Left lobe of liver (tissue), 2 donors: ENCODE results near the gene TENT5C. TPM values are rescaled to one million over a fixed set of nuclear protein-coding genes. Genes with fewer than 3 reads are reported as not detected.

Source experiments
- ATAC-seq: fragments of 200-7000 bp; cut with Tn5 transposase; one replicate; pipeline ENCODE4 v1.9.1; 2020; ENCODE audit warnings: mild to moderate bottlenecking, moderate library complexity
- DNase-seq: peaks from one replicate; pipeline ENCODE4 v3.0.0-alpha.2; 2020; ENCODE audit warnings: low spot score
- total RNA-seq: library from RNA; stranded (reverse); gene quantifications from one replicate; pipeline ENCODE4 v1.2.1, GENCODE V29; 2021
- donor health status: DM: no; HTN: no; CAD: no; lungs with moderate emphysema.
- donor health status: DM: no; HTN: yes; CAD: no.

TENT5C gene
- total RNA-seq, 1 donor from 2014 or later: 2.4 TPM

DNA sequence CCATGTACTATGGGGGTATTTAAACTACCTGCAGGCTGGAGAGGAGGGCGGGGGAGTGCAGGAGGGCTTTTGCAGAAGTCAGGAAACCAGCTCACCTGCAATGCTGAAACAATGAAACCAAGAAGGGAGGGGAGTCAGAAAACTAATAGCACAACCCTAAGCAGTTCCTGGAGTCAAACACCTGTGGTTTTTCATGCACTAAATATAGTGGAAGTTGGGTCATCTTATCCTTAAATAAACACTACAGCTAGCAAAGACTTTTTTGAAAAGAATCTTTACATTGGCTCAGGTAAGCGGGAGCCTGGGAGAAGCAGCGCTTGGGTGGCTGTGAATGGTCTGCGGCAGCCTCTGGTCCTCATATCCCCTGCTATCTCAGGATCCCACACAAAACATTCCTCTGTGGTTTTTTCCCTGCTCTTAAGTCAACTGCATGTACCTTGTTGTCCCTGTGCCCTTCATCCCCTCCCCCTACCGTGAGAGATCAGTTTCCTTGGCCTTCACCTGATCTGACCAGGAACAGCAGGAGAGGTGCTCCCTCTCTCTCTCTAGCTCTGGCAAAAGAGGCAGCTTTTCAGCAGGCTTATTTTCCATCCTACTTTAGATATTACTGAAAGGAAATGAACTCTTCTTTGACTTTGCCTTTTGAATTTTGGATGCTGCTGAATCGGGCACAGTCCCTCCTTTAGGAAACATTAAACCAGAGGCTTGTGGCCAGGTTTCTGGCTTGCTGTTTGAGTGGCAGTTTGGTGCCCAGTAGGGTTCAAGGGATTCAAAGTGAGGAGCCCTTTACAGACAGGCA lies 26.6 kb downstream of the TENT5C start:
- peak; percentile 71 for DNase-seq

DNA sequence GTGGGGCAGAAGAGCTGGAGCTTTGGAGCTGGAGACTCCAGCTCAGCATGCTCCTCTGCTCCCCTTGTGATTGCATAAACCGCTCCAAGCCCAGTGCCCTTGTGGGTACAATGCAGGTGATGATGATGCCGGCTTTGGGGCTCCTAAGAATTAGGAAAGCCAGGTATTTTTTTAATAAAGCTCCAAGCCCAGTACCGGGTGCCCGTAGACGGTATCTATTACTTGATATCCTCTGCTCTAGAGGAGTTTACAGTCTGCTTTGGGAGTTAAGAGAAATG lies 27.2 kb downstream of the TENT5C start:
- no peak for DNase-seq
- ATAC-seq: no peak

More for the DNA sequence above, 26.6 kb downstream of the TENT5C start:
- ATAC-seq: peak; percentile 62

DNA sequence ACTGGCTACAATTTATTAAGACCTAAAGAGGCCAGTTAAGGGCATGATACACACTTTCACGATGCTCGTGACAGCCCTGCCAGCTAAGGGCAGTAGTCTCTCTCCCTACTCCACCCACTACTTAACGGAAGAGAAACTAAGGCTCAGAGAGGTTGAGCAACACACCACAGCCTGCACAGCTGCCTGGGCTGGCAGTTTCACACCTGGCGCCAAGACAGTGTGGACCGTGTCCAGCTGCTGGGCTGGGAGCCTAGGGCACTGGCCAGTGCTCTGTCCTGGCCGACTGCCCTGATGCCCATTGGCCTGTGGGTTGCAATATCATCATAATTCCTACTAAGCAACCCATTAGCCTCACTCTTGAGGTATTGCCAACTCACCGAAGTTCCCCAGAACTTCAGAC lies 27.6 kb downstream of the TENT5C start:
- peak; percentile 94 for DNase-seq
- peak; percentile 88 for ATAC-seq

DNA sequence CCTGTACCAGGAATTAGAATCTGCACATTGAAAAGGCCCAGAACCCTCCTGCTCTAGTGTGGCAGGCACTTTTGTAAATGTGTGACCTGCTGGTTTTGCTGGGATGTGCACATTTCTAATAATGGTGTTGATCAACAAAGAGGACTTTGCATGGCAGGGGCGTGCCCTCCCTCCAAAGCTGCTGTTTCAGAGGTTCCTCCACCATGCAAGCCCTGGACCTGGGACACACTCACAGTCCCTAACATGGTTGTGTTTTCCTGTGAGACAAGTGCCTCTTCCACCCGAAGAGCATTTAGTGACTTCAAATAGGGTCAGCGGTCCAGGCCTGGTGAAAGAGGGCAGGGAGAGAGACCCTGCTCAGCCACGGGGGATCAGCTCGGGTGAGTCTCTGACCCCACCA lies 28.1 kb downstream of the TENT5C start:
- DNase-seq (no peak), ATAC-seq (no peak)

DNA sequence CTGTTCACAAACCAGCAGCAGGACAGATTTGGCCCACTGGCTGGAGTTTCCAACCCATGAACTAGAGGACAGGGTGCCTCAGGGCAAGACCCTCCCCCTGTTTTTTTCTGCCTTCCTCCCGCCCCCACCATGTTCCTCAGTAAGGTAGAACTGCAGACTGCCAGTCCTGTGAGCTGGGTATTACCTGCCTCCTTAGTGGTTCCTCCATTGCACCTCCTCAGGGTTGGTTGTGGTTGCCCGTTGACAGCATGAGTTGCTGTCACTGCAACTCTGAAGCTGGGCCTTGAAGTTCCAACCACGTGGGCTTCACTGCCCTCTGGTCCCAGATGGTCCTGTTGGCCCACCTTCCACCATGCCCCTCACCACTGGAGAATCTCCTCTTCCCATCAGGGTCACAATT lies 28.8 kb downstream of the TENT5C start:
- DNase-seq (peak; percentile 16), ATAC-seq (no peak)

DNA sequence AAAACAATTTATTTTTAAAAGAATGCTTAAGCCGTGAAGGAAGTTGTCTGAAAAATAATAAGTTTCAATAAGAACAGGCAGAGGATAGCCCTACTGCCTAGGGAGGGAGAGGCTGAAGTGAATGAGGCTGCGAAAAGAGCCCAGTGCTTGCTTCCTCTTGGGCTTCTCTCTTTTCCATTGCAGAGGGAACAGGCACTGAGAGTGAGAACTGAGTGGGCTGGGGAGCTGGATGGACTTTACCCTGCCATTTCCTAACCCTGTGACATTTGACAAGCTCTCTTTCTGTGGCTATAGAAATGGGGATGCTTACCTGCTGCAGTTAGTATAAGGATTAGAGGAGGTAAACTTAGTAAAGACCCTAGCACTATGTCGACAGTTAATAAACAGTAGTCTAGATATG lies 30.0 kb downstream of the TENT5C start:
- ATAC-seq (peak; percentile 43), DNase-seq (peak; percentile 41)

DNA sequence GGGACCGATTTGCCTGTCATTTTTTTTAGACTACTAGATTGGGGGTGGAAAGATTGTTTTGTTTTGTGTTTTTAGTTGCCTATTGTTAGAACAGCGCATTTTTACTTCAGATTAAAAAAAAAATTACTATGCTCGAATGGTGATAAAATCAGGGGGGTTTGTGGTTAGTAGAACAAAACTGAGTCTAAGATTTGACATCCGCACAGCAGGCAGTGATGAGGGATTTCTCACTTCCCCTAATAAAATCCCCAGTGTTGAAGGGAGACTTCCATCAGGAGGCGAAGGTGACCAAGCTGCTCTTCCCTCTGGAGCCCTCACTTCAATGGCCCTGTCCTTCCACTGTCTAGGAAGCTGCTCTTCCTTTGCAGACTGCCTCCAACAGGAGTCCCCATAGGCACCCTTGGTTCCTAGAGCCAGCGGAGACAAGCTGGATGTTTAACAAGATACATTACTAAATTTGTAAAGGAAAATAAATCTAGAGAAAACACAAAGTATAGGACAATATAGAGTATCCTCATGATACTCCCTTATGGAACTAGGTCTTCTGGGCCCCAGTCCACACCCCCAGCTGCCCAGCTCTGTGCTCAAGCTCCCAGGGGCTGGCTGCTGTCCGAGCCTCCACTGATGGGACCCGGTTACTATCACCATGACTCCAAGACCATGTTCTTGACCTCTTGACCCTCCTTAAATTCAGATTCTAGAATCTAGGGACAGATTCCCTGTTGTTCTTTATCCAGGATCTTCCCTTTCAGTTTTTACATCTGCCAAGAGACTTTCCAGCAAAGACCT lies 31.0 kb downstream of the TENT5C start:
- no peak for ATAC-seq
- DNase-seq: peak; percentile 15

DNA sequence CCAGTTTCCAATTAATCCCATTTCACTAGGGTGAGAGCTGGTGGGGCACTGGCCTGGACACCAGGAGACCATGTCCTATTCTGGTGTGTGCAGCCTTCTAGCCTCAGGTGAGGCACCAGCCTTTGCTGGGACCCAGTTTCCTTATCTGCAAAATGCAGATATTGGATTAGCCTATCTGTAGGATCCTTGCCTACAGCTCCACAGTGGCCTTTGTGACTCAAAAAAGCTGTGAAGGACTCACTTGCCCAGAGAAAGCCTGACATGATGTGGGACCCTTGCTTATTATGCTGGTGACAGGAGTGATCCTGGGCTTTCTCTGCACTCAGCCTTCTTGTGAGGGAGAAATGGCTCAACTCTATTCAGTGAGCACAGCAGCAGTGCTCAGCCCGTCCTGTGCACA lies 32.3 kb downstream of the TENT5C start:
- ATAC-seq (no peak), DNase-seq (no peak)

DNA sequence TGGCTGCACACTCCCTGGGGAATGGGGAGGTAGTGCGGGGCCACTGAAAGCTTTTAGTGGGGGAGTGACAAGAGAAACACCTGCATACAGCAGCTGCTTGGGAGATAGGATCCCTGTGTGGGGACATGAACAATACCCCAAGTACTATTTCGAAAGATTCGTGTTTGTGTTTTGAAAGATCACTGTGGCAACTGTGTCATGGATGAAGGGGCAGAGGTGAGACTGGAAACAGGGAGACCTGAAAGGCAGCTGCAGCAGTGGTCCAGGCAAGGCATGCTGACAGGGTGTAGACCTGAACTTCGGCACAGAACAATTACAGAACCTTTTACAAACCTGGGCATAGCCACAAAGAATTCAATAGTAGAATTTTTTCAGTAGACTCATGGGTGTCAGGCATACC lies 32.9 kb downstream of the TENT5C start:
- peak; percentile 43 for ATAC-seq
- DNase-seq: peak; percentile 39

DNA sequence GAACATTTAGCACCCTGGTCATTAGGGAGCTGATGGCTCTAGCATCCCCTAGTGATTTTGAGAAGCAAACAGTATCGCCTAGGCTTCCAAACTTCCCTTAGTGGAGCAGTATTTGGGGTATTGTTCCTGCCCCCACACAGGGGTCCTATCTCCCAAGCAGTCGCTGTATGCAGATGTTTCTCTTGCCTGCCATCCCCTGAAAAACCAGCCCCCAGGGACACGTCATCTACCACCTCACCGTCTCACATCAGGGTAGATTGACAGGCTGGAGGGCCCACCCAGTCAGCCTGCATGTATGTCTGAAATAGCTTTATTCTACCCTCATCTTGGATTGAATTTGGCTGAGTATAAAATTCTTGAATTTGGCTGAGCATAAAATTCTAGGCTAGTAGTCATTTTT lies 33.9 kb downstream of the TENT5C start:
- DNase-seq (peak; percentile 6), ATAC-seq (no peak)

DNA sequence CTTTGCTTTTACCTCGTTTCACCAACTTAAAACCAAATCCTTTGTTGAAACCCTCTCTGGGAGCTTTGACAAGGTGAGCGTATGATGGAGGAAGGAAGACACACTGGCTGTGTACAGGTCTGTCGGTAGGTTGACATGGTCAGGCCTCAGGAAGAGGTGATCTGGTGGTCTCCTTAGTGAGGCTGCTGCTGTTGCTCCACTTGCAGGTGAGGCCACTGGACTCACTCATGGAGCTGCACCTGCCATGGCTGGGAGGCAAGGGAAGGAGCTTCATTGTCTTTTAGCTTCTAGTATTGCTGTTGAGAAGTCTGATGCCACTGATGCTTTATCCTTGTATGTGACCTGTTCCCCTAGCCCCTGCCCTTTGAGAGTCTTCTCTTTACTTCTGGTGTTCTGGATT lies 35.7 kb downstream of the TENT5C start:
- ATAC-seq (no peak), DNase-seq (peak; percentile 8)

DNA sequence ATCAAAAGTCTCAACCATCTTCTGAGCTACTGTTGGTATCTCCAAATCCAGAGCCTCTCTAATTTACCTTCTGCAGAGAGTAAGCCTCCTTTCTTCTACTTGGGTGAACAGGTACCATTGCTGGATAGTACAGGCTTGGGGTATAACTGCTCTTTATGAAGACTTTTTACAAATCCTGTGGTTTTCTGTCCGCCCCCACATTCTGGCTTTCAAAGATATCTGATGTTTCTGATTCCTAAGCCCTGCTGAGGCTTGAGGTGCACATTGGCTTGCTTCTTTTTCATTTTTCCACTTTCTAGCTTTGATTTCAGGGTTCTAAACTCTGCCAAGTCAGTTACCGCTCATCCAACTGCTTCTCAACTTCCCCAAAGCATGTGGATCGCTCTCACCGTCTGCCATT lies 37.1 kb downstream of the TENT5C start:
- no peak for DNase-seq

DNA sequence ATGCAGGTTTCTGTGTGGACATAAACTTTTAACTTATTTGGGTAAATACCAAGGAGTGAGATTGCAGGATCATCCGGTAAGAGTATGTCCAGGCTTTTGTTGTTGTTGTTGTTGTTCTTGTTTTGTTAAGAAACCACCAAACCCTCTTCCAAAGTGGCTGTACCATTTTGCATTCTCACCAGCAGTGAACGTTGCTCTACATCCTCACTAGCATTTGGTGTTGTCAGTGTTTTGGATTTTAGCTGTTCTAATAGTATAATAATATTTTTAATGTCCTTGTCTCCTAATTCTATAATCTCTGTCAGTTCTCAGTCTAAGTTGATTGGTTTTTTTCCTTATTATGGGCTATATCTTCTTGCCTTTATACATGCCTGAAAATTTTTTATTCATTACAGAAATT lies 37.8 kb downstream of the TENT5C start:
- DNase-seq (no peak), ATAC-seq (no peak)

More for the DNA sequence above, 37.1 kb downstream of the TENT5C start:
- no peak for ATAC-seq

DNA sequence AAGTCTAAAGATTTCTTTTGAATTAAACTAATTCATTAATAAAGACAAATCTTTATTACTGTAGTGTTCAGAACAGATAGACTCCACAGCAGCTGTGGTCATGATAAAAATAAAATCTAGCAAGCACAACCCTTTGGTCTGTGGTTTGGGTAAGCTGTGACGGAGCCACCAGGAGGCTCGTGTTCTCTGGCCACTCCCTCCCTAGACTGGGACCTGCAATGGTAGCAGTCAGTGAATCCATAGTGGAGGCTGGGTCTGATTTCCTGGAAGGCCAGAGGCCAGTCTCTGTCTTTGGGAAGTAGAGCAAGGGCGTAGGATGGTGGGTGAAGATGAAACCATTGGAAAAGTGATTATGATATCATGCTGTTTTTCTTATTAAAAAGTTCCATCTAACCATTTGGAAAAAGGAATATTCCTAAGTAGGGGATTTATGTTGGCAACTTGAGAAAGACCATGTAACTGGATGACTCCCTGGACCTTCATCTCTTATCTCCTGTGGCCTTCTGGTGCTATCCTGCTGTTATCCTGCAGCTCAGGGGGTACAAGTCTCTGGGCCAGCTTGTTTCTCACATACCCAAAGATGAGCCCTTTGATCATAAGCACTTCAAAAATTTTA lies 39.0 kb downstream of the TENT5C start:
- ATAC-seq (no peak), DNase-seq (no peak)

DNA sequence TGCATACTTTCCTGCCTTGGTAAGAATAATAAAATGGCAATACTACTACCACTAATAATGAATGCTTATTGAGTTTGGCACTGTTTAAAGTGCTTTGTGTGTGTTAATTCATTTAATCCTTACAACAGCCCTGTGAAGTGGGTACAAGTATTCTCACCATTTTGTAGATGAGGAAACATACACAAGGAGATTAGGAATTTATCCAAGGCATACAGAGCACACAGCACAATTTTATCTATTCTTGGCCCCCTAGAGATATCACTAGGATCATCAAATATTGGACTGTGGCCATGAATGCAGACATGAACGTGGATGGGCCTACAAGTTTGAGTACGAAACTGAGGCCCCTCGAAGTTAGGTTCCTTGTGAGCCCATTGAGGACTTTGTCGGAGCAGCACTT lies 39.5 kb downstream of the TENT5C start:
- DNase-seq (no peak), ATAC-seq (no peak)

DNA sequence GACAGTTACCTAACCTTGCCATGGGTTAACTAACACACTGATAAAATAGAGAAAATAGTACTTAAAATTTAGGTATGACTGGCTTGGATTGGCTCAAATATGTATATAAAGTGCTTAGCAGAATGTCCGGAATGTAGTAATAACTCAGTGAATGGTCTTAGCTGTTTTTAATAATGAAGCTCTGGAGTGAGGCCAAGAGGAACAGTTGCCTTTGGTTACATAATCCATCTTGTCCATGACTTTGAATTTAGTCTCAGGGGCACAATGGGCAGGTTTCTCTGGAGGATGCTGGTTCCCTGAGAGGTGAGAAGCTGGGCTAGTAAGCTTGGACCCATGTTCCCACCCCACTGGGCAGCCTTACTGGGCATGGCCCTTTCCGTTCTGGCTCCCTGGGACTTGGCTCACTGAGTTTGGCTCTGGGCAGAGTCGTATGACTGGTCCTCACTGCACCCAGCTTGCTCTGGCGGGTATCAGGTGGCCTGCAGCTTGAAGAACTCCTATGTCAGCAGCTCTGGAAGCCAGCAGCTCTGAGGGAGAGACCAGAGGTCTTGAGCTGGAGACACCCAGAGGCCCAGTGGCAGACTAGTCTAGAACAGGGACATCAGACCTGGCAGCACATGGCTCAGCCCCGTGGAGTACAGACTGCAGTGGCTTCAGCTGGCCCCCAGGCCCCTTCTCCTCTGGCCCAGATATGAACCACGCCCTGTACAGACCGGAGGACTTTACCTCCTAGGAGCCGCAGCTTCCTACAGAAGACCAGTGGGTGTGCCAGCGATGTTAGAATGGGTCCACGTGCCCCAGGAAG lies 40.4 kb downstream of the TENT5C start:
- no peak for DNase-seq
- no peak for ATAC-seq

DNA sequence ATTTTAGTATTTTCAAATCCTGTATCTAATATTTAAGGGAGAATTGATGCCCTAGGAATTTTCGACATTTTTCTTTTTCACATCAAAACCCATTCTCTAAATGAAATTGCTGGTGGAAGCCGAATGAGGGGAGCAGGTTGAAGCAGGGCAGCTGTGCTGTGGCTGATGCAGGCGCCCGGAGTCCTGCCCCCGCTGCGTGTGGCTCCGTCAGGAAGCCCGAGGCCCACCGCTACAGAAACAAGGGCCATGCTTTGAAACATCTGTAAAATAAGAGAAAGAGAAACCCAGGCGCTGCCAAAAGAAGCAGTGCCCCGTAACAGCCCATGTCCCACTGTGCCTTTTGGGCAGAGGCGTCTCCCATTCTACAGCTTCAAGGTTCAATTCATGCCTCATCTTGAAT lies 41.1 kb downstream of the TENT5C start:
- no peak for DNase-seq
- no peak for ATAC-seq

DNA sequence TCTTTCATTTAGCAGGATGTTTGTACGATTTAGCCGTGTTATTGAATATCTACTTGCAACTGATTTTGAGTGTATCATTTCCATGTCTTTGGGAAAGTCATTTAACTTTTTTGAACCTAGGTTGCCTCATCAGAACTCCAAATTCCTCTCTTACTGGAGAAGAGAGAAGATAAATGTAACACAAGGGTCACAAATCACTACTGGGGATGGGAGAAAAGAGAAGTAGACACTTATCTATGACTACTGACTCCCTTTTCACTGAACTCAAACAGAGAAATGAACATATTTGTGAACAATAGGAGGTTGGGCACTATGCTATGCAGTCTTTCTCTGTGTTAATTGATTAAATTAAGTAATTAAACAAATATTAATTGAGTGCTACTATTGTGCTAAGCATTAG lies 42.2 kb downstream of the TENT5C start:
- DNase-seq (no peak), ATAC-seq (no peak)

DNA sequence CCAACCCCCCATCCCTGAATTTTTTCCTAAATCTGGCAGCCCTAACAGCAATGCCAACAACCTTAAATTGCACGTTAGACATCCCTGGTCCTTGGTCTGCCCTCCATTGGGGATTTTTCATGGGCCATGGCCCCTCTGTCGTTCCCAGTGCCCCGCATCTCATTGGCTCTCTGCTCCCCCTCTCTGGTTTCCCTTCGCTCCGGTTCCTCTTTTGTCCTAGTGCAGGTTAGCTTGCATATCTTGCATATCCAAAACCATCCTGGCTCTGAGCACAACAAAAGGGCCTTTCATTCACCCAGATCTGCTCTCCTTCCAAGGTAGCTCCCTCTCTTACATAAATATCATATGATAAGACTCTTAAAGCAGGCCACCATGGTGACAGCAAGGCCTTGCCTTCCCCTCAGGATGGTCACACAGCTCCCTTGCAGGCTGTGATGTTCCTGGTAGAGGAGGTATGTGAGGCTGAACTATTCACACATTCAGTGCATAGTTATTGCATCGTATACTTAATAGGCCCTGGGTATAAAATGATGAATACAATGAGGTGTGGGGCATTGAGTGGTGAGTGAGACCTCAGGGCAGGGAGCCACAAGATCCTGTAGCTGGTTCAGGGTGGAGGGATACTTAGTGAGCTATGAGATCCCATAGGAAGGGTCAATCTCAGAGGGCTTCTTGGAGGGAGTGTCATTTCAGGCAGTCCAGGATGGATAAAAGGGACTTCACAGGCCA lies 45.2 kb downstream of the TENT5C start:
- DNase-seq (no peak), ATAC-seq (no peak)

DNA sequence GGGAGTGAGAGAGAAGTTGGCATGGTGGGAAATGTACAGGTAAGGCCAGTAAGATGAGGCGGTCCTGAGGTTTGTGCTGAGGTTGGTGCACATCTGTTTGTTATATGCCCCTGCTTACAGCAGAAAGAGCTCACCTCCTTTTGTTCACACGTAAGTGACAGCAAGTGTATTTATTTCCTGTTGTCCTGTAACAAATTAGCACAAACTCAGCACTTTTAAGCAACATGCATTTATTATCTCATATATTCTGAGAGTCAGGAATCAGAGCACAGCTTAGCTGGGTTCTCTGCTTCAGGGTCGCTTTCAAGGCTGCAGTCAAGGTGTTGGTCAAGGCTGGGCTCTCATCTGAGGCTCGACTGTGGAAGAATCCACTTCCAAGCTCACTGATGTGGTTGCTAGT lies 45.8 kb downstream of the TENT5C start:
- no peak for ATAC-seq

DNA sequence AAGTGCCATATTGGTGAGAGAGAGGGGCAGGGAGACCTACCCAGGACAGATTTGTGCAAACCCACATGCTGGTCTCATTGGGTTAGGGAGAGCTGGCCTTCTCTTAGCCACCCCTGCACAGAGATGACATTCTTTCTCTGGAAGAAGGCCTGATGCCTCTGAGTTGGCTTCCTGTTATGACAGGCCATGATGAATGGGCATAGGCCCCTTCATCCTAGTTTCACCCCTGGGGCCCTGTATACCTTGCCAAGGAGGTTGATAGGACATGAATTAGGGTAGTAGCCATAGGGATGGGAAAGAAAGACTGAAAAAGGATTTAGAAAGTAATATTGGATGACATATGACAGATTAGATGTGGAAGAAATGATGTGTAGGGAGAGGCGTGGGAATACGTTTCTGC lies 46.6 kb downstream of the TENT5C start:
- DNase-seq (no peak), ATAC-seq (no peak)

More for the DNA sequence above, 45.8 kb downstream of the TENT5C start:
- no peak for DNase-seq
